MG63 (cell line): ENCODE measurements around the gene TRMO. TPM values are rescaled to one million over a fixed set of nuclear protein-coding genes. Genes with fewer than 3 reads are reported as not detected.
"Not testable (repeated sequence)": the region's sequence is repeated elsewhere in the genome, so short reads cannot be mapped to it uniquely, and the experiment has no call there.

Experiments used
- DNase-seq: peaks from one replicate; pipeline ENCODE4 v3.0.0-alpha.2; 2020
- H3K27me3 ChIP-seq: fragments of 250-450 bp; sonication (Bioruptor Pico); 2 replicates; pipeline ENCODE4 v1.5.1; 2020; ENCODE audit warnings: mild to moderate bottlenecking, moderate library complexity
- H3K36me3 ChIP-seq: fragments of 250-450 bp; sonication (Bioruptor Pico); 2 replicates; pipeline ENCODE4 v1.5.1; 2020; ENCODE audit warnings: mild to moderate bottlenecking, moderate library complexity
- H3K4me3 ChIP-seq: fragments of 250-450 bp; sonication (Bioruptor Pico); 2 replicates; pipeline ENCODE4 v1.5.1; 2020; ENCODE audit warnings: mild to moderate bottlenecking, moderate library complexity
- H3K9me3 ChIP-seq: fragments of 250-450 bp; sonication (Bioruptor Pico); 2 replicates; pipeline ENCODE4 v1.5.1; 2020; ENCODE audit warnings: mild to moderate bottlenecking, moderate library complexity
- total RNA-seq: library from RNA; depleted of rRNA; stranded (reverse); fragments of >200 nt; shearing (Covaris generic); gene quantifications from 2 replicates; pipeline ENCODE4 v1.2.3, GENCODE V29; 2014; ENCODE audit warnings: low replicate concordance; rRNA removed

The TRMO gene, protein sequence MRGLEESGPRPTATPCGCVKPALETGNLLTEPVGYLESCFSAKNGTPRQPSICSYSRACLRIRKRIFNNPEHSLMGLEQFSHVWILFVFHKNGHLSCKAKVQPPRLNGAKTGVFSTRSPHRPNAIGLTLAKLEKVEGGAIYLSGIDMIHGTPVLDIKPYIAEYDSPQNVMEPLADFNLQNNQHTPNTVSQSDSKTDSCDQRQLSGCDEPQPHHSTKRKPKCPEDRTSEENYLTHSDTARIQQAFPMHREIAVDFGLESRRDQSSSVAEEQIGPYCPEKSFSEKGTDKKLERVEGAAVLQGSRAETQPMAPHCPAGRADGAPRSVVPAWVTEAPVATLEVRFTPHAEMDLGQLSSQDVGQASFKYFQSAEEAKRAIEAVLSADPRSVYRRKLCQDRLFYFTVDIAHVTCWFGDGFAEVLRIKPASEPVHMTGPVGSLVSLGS
- 16.1 and 33.5 TPM in 2 replicates for total RNA-seq

GRCh38 chr9:97921959-97922724 is at the start of gene TRMO:
TRMO (minus strand) TSS chr9:97922500; CDS start chr9:97922493, 7 bp downstream.
- no peaks in the 10 kb centered on the region for H3K27me3 ChIP-seq
- no peaks in the 10 kb centered on the region; the same call in 1 of the 2 replicates for H3K36me3 ChIP-seq
- no peaks in the 10 kb centered on the region for H3K9me3 ChIP-seq
- DNase-seq, result peak; percentile 94
- peak within 1 kb of the TSS; percentile 65 for H3K4me3 ChIP-seq

GRCh38 chr9:97970165-97970564 is 47.9 kb upstream of the TRMO start:
- Histone ChIP-seq H3K4me3 (no peak overlapping the region), H3K27me3 (peaks cover 2% of the 10 kb centered on the region; the same call in 1 of the 2 replicates), H3K36me3 (no peaks in the 10 kb centered on the region), H3K9me3 (no peaks in the 10 kb centered on the region)
- no peak for DNase-seq

DNA sequence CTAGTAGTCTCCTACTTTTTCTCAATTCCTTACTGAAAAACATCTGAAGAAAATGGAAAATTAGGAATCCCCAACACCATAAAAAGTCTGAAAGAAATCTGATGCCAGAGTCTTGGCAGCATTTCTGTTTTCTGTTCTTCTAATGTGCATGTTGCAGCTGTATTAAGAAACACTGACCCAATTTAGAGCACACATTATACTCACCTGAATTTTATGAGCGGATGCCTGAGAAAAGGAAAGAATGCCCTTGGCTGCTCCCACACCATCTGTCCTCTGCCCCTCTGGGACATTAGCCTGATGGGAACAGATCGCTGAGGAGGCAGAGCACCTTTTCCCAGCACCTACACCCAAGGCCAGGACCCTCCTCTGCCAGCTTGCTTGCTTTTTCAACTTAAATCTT is 46.7 kb upstream of the TRMO start:
- no peaks in the 10 kb centered on the region for H3K36me3 ChIP-seq
- DNase-seq, result no peak

GRCh38 chr9:97966493-97966892 is 44.2 kb upstream of the TRMO start:
- Histone ChIP-seq H3K4me3 (no peak overlapping the region), H3K9me3 (no peaks in the 10 kb centered on the region), H3K36me3 (no peaks in the 10 kb centered on the region), H3K27me3 (no peaks in the 10 kb centered on the region; the same call in 1 of the 2 replicates)
- DNase-seq, result no peak

More for the DNA sequence above, 46.7 kb upstream of the TRMO start:
- no peak overlapping the region for H3K4me3 ChIP-seq
- H3K9me3 ChIP-seq, result no peaks in the 10 kb centered on the region
- peaks cover 2% of the 10 kb centered on the region; the same call in 1 of the 2 replicates for H3K27me3 ChIP-seq

GRCh38 chr9:97964901-97965300 is 42.6 kb upstream of the TRMO start:
- Histone ChIP-seq H3K4me3 (no peak overlapping the region), H3K27me3 (no peaks in the 10 kb centered on the region; the same call in 1 of the 2 replicates), H3K36me3 (no peaks in the 10 kb centered on the region), H3K9me3 (no peaks in the 10 kb centered on the region)
- no peak for DNase-seq

DNA sequence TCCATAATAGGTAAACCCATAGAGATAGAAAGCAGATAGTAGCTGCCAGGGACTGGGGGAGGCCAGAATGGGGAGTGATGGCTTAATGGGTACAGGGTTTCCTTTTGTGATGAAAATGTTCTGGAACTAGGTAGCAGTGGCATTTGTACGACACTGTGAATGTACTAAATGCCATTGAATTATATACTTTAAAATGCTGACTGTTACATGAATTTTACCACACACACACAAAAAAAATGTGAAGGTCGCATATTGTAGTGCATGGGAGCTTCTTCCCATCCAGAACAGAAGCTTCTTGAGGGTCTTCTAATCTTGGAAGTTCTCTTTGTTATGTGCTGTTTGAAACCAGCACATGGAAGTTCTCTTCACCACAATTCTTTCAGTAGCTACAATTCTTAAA is 40.9 kb upstream of the TRMO start:
- no peak for DNase-seq
- H3K36me3 ChIP-seq, result no peaks in the 10 kb centered on the region
- no peaks in the 10 kb centered on the region; the same call in 1 of the 2 replicates for H3K27me3 ChIP-seq
- no peak overlapping the region for H3K4me3 ChIP-seq
- no peaks in the 10 kb centered on the region for H3K9me3 ChIP-seq

- DNase-seq, result no peak
- Histone ChIP-seq H3K9me3 (no peaks in the 10 kb centered on the region), H3K27me3 (no peaks in the 10 kb centered on the region), H3K36me3 (no peaks in the 10 kb centered on the region), H3K4me3 (no peak overlapping the region)
These were observed 40.3 kb upstream of the TRMO start for GRCh38 chr9:97962575-97962974.

DNA sequence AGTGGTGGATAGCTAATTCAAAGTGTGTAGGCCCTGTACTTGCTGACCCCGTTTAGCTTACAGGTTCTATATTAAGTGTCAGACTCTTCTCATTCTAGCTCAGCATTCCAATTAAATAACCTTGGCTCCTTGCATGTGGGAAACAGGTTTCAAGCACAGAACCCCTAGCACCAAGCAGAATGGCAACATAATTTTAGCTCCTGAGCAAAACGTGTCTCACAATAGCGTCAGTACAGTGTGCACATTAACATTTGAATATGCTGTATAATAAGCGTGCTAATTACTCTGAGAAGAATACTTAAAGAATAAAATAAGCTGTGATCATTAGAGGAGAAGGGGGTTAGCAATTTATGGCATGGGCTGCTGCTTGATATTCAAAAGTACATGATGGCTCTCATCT is 39.8 kb upstream of the TRMO start:
- no peak for DNase-seq
- H3K9me3 ChIP-seq, result no peaks in the 10 kb centered on the region
- H3K4me3 ChIP-seq, result no peak overlapping the region
- H3K36me3 ChIP-seq, result no peaks in the 10 kb centered on the region
- no peaks in the 10 kb centered on the region for H3K27me3 ChIP-seq

DNA sequence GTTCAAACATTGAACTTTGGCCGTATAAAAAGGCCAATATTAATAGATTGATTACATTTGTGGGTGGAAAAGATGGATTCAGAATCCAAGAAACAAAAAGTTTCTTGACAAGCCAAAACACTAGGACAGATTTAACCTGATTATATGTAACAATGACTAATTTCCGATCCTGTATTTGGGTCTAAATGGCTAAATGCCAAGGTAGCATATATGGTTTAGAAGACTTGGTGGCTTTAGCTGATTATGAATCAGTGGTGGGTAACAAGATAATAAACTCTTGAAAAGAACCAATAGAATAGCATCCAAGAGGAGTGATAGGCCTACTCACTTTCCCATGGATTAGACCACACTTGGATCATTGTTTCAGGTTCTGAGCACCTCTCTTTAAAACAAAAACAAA is 39.1 kb upstream of the TRMO start:
- Histone ChIP-seq H3K9me3 (no peaks in the 10 kb centered on the region), H3K4me3 (no peak overlapping the region), H3K27me3 (no peaks in the 10 kb centered on the region), H3K36me3 (no peaks in the 10 kb centered on the region)
- DNase-seq, result no peak

DNA sequence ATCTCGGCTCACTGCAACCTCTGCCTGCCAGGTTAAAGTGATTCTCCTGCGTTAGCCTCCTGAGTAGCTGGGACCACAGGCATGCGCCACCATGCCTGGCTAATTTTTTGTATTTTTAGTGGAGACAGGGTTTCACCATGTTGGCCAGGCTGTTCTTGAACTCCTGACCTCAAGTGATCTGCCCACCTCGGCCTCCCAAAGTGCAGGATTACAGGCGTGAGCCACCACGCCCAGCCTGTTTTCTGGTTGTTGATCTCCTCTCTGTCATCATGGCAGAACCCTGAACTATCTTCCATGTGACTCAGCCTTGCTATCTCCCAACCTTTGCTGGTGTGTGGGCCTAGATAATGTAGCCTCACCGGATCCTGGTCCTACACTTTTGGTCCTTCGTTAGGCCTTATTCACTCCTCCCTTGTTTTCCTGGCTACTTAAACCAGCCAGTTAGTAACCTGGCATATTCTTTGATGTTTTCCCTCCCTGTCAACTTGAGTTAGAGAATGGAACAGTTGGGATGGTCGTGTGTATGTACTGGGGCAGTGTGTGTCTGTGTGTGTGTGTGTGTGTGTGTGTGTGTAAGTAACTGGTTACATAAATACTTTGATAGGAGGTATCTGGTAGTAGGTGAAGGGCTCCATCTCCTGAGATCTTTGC is 38.5 kb upstream of the TRMO start:
- not testable (repeated sequence) for H3K27me3 ChIP-seq, DNase-seq, H3K9me3 ChIP-seq, H3K4me3 ChIP-seq, H3K36me3 ChIP-seq

- Histone ChIP-seq H3K27me3 (no peaks in the 10 kb centered on the region), H3K36me3 (no peaks in the 10 kb centered on the region), H3K4me3 (no peak overlapping the region), H3K9me3 (no peaks in the 10 kb centered on the region)
- DNase-seq, result no peak
These were observed 37.3 kb upstream of the TRMO start for GRCh38 chr9:97959585-97959984.

DNA sequence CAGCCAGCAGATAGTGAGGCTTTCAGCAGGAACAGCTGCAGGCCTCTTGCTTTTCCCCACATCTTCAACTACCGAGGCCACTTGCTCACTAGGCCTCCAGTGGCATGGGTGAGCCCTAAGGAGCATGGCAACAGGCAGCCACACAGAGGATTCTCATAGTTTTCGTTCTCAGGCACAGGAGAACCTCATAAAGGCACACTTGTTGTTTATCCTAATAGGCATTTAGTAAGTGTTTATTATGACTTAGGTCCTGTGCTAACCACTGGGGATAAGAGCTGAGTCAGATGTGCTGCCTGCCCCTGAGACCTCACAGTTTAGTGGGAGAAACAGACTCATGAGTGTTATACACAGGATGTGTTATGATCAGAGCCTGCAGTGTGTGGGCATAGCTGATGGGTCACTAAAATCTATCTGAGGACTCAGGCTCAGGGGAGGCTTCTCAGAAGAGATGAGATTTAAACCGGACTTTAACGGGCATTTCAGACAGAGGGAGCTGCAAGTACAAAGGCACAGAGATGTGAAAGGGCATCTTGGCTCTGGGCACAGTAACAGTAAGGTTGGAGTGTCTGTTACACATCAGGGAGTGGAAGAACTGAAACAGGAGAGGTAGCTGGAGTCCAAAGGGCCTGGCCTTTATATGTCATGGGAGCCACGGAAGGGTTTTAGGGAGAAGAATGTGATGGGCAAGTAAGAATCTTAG is 36.7 kb upstream of the TRMO start:
- H3K36me3 ChIP-seq, result no peaks in the 10 kb centered on the region
- no peaks in the 10 kb centered on the region for H3K9me3 ChIP-seq
- no peaks in the 10 kb centered on the region for H3K27me3 ChIP-seq
- H3K4me3 ChIP-seq, result no peak overlapping the region
- DNase-seq, result peak; percentile 38

DNA sequence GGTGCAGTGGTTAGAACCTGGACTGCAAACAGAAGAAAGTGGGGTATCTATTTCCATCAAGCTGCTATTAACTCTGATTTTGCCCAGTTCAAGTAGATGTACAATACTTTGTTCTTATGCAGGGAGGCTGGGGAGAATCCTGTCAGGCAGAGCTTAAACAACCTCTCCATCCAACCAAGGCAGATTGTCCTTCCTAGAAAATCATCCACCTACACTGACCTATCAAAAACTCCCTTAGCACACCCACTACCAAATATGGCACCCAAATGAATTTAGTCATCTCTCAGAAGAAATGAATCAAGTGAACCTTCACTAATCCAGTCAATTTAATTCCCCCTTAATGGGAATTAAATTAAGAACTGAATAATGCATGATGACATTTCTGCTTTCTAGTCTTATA is 34.0 kb upstream of the TRMO start:
- H3K27me3 ChIP-seq, result no peaks in the 10 kb centered on the region
- no peak for DNase-seq

GRCh38 chr9:97954550-97954989 is 32.3 kb upstream of the TRMO start:
- Histone ChIP-seq H3K27me3 (peaks cover 8% of the 10 kb centered on the region), H3K4me3 (no peak overlapping the region), H3K36me3 (no peaks in the 10 kb centered on the region), H3K9me3 (no peaks in the 10 kb centered on the region; the same call in 1 of the 2 replicates)
- DNase-seq, result no peak

More for the DNA sequence above, 34.0 kb upstream of the TRMO start:
- no peak overlapping the region for H3K4me3 ChIP-seq
- H3K9me3 ChIP-seq, result no peaks in the 10 kb centered on the region
- no peaks in the 10 kb centered on the region for H3K36me3 ChIP-seq

DNA sequence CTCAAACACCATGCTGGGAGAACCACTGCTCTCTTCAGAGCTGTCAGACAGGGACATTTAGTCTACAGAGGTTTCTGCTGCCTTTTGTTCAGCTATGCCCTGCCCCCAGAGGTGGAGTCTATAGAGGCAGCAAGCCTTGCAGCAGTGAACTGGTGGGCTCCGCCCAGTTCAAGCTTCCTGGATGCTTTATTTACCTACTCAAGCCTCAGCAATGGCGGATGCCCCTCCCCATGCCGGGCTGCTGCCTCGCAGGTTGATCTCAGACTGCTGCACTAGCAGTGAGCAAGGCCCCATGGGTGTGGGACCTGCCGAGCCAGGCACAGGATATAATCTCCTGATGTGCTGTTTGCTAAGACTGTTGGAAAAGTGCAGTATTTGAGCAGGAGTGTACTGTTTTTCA is 28.6 kb upstream of the TRMO start:
- H3K9me3 ChIP-seq, H3K36me3 ChIP-seq, H3K4me3 ChIP-seq, DNase-seq: not testable (repeated sequence)
- H3K27me3 ChIP-seq, result peaks cover 30% of the 10 kb centered on the region

- H3K27me3 ChIP-seq, result peaks cover 45% of the 10 kb centered on the region
- not testable (repeated sequence) for H3K9me3 ChIP-seq, H3K36me3 ChIP-seq, H3K4me3 ChIP-seq, DNase-seq
These were observed 24.8 kb upstream of the TRMO start for GRCh38 chr9:97947094-97947493.
